HG03196 (cell line): ENCODE results near the gene CPEB1.
"Not testable (repeated sequence)": the region's sequence is repeated elsewhere in the genome, so short reads cannot be mapped to it uniquely, and the experiment has no call there.

Experiments
- ATAC-seq: cut with Tn5 transposase; IDR thresholded peaks from one replicate; pipeline ENCODE4 v1.9.1; 2021; ENCODE audit not compliant: unreplicated experiment

The CPEB1 gene

DNA sequence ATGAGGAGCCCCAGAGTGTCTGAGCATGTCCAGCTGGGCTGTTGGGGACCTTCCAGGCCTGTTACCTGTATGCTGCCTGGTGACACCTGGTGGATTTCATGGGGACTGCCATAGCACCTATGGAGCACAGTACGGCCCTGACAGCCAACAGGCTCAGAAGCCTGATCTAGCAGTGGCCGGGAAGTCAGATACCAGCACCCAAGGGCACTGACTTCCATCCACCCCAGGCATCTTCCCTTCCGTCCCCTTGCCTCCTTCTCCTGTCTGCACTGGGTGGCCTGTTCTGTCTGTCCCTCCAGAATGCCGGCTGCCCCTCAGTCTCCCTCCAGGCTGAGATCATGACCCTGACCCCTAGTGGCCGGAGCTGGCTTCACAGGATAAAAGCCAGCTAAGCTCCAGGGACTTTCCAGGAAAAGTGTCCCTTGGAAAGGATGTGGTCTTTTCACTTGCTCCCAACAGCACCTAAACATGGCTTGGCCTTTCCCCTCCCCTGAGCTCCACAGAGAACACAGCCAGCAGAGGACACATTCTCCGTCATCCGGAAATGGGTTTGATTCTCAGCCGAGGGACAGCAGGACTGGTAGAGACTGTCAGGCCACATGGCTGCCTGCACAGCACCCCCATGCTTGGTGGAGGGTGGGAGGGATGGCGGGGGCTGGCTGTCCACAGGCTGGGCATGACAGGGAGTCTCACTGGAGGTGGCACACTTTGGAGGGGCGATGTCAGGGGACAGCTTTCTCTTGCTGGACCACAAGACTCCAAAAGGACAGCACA lies 116.4 kb downstream of the CPEB1 start:
- ATAC-seq, result peak; percentile 70

DNA sequence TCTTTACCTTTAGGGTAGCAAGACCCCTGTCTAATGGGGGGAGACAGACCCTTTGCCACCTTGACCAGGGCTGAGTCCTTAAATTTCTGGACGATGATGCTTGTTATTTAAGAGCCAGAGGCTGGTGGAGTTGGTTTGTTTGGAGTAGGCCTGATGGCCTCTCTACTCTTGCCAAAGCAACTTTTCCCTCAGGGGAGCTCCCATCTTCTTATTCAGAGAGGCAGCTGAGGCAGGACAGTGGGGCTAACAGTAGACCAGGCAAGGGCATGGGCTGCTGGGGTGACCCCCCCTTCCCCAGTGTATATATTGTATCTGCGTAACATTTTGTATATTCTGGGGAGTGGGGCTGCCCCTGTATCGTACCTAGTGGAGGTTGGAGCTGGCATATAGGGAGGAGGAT lies 117.2 kb downstream of the CPEB1 start:
- ATAC-seq, result no peak

DNA sequence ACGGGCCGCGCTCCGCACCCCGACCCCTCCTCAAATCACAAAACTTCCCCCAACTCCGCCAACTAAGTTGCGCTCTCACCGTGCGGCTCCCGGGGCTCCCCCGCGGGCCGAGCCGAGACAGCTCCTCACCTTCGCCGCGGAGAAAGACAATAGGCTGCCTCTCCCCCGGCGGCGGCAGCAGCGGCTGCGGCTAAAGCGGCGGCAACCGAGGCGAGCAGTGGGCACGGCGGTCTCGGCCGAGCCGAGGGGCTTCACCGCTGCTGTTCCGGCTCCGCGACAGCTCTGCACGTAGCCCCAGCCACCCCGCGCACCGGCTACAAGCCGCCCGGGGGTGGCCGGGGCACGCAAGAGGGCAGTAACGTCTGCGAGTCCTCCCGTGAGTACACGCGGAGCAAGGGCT lies 133.6 kb downstream of the CPEB1 start:
- ATAC-seq, result not testable (repeated sequence)

DNA sequence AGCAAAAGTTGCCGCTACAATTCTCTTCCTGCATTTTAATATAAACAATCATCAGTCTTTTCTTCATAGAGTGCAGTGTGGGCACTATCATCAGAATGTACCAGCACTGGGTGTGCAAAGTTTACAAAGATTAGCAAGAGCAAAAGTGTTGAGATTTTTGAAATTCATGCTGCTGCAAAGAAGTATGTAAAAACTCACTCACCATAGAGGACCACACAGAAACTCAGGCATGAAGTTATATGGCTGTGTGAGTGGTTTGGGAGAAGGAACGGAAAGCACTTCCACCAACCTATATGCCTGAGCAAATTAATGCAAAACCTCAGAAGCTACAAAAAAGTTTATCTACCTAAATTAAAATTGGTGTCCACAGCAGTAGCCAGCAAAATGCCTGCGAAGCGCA lies 139.5 kb downstream of the CPEB1 start:
- not testable (repeated sequence) for ATAC-seq

DNA sequence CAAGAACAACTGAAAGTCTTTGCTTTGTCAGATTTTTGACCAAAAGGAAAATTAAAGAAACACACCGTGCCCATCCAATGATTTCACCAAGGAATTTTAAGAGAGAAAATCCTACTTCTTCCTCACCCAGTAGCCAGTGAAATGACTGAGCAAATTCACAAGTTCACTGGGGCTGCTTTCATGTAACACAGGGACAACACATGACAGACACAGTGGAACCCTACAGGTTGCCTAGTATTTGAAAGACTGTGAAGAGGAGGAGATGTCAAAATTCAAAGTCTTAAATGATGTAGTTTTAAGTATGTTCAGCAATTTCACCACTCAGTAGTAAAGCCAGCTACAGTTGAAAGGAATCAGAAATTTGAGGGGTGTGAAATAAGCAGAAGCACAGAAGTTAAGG lies 140.1 kb downstream of the CPEB1 start:
- not testable (repeated sequence) for ATAC-seq

DNA sequence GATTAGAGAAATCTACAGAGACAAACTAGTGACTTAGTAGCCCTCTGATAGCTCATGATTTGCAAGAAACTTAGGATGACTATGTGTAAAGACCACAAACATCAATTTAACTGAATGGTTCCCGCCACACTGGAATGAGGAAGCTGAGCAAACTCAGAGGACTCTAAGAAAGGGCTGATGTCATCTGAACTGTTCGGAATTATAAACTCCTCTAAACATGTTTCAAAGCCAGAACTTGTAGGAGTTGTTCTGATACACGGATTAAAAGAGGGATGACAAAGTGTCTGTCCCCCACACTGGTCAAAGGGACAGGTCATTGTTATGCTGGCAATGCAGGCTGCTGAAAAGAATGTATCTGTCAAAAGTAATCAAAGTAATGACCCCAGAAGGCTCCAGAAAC lies 141.3 kb downstream of the CPEB1 start:
- ATAC-seq, result not testable (repeated sequence)

DNA sequence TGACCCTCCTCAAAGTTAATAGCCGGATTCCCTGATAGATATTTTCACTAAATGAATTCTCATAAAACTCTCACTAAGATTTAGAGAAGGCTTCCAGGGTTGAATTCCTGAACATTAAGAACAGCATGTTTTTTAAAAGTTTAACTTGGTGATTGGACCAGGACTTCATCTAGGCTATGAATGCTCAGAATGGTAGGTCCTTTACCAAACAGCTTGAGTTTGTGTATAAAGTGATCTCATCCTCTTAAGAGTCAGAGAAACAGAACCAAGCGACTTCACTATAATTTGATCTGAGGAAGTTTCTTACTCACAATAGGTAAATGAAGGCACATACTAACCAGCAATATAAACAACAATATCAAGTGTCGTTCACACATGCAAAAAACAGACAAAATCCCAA lies 143.1 kb downstream of the CPEB1 start:
- not testable (repeated sequence) for ATAC-seq

DNA sequence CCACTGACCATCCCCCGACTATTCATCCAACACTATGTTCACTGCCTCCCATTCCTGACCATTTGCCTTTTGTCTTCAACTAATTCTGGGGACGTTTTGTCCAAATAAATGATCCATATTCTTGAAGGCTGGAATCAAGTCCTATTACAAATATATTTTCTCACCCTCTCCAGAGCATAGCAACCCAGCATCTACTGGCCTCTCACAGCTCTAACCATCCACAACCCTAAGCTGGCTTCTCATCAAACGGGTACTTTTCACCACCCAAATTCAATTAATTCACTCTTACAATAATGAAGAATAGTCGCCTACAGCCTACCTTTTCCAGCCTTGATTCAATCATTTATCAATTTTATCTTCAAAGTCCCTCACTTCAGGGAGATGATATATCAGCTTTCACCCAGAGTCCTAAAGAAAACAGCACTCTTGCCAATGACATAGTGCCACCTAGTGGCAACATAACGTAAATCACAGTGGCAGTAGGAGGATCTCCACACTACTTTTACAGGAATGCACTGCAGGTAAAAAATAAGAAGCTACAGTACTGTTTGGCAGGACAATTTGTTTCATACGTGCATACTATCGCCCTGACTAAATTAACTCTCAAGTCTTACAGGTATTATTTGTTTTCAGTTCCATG lies 144.3 kb downstream of the CPEB1 start:
- ATAC-seq, result not testable (repeated sequence)

DNA sequence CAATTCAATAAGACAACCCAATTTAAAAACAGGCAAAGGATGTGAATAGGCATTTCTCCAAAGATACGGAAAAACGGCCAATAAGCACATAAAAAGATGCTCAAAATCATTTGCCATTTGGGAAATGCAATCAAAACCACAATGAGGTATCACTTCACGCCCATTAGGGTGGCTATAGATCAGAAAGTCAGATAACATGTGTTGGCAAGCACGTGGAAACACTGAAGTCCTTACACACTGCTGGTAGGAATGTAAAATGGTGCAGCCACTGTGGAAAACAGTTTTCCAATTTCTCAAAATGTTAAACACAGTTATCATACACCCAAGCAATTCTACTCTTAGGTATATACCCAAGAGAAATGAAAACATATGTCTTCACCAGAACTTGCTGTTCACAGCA lies 146.4 kb downstream of the CPEB1 start:
- not testable (repeated sequence) for ATAC-seq

DNA sequence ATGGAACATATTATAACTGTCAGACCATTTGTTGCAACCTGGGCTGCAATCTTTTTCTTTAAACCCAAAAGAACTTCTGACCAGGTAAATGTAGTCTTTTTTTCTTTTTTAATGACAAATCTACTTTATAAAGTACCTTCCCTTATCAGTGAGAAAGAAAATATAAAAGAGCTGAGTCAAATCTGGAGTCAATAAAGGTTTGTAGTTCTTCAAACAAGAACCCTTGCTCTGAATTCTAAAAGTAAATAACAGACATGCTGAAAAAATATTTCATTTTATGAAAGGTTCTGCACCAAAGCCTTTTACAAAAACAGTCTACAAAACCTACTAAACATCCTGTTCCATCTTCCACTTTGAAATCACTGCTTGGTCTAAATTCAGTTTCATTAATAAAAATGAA lies 149.2 kb downstream of the CPEB1 start:
- ATAC-seq, result not testable (repeated sequence)
